HEK293 (cell line): ENCODE data around the gene GRAMD4.

Source experiments
- CTCF ChIA-PET: fragments of 350-600 bp; formaldehyde crosslinking; extraction: SDS; loops from one replicate; lab custom pipeline; 2021; ENCODE audit warnings: antibody characterized with exemption; lab: Yijun Ruan, JAX
- POLR2A ChIA-PET: fragments of 300-600 bp; formaldehyde crosslinking; extraction: SDS; loops from one replicate; lab custom pipeline; 2020; ENCODE audit warnings: antibody characterized with exemption, inconsistent platforms; lab: Yijun Ruan, JAX
- H3K27ac ChIP-seq: fragments of 200-500 bp; sonication (Bioruptor generic); 2 replicates; pipeline ENCODE4 v1.5.1; 2014; ENCODE audit warnings: low read depth, low read length, control low read depth, inconsistent platforms; ENCODE audit errors: extremely low read depth
- H3K36me3 ChIP-seq, 2 experiments: fragments of 200-500 bp in 1 of 2; sonication (Bioruptor generic) in 1 of 2; 1 replicate in 1 of 2; 2 replicates in 1 of 2; pipeline ENCODE4 v1.5.1; 2014 to 2017; ENCODE audit warnings: inconsistent platforms in 2 of 2, low read length in 2 of 2; ENCODE audit not compliant: control insufficient read depth in 2 of 2, insufficient read depth in 1 of 2
- H3K4me1 ChIP-seq: fragments of 200-500 bp; sonication (Bioruptor generic); 2 replicates; pipeline ENCODE4 v1.5.1; 2014; ENCODE audit warnings: mild to moderate bottlenecking, low read length, inconsistent platforms; ENCODE audit not compliant: control insufficient read depth, insufficient read depth
- H3K4me3 ChIP-seq: 2 replicates; pipeline ENCODE4 v1.5.1; 2011; ENCODE audit warnings: low read depth, mild to moderate bottlenecking, control low read depth, low read length, moderate library complexity
- H3K9me3 ChIP-seq: fragments of 200-500 bp; sonication (Bioruptor generic); 2 replicates; pipeline ENCODE4 v1.5.1; 2014; ENCODE audit warnings: low read depth, low read length, inconsistent platforms; ENCODE audit not compliant: control insufficient read depth, insufficient read depth
- AEBP2 ChIP-seq: fragments of 450-650 bp; formaldehyde crosslinking; IDR thresholded peaks from 2 replicates; pipeline ENCODE4 v1.5.1; 2016; ENCODE audit warnings: missing biosample characterization, missing genetic modification characterization, borderline replicate concordance
- BCL11B ChIP-seq: fragments of 450-650 bp; formaldehyde crosslinking; IDR thresholded peaks from 2 replicates; pipeline ENCODE4 v1.5.1; 2016; ENCODE audit warnings: low read depth, missing biosample characterization, missing genetic modification characterization
- GFI1B ChIP-seq: fragments of 450-650 bp; formaldehyde crosslinking; IDR thresholded peaks from 2 replicates; pipeline ENCODE4 v1.5.1; 2016; ENCODE audit warnings: missing biosample characterization, missing genetic modification characterization
- GLI2 ChIP-seq: fragments of 450-650 bp; formaldehyde crosslinking; IDR thresholded peaks from 2 replicates; pipeline ENCODE4; 2017; ENCODE audit warnings: missing biosample characterization, missing genetic modification characterization, low read depth, borderline replicate concordance
- KLF1 ChIP-seq: fragments of 450-650 bp; formaldehyde crosslinking; IDR thresholded peaks from 2 replicates; pipeline ENCODE4 v1.5.1; 2016; ENCODE audit warnings: missing biosample characterization, missing genetic modification characterization
- PRDM10 ChIP-seq: fragments of 450-650 bp; formaldehyde crosslinking; IDR thresholded peaks from 2 replicates; pipeline ENCODE4 v1.5.1; 2016; ENCODE audit warnings: missing biosample characterization, missing genetic modification characterization
- ZBTB48 ChIP-seq: fragments of 450-650 bp; formaldehyde crosslinking; IDR thresholded peaks from 2 replicates; pipeline ENCODE4 v1.5.1; 2016; ENCODE audit warnings: missing biosample characterization, missing genetic modification characterization
- ZFP37 ChIP-seq: fragments of 450-650 bp; formaldehyde crosslinking; IDR thresholded peaks from 2 replicates; pipeline ENCODE4 v1.5.1; 2016; ENCODE audit warnings: missing biosample characterization, missing genetic modification characterization
- ZNF157 ChIP-seq: fragments of 450-650 bp; formaldehyde crosslinking; IDR thresholded peaks from 2 replicates; pipeline ENCODE4 v1.5.1; 2016; ENCODE audit warnings: missing biosample characterization, missing genetic modification characterization
- ZNF2 ChIP-seq: fragments of 450-650 bp; formaldehyde crosslinking; IDR thresholded peaks from 2 replicates; pipeline ENCODE4 v1.5.1; 2016; ENCODE audit warnings: missing biosample characterization, missing genetic modification characterization
- ZNF248 ChIP-seq: fragments of 450-650 bp; formaldehyde crosslinking; IDR thresholded peaks from 2 replicates; pipeline ENCODE4 v1.5.1; 2017; ENCODE audit warnings: missing biosample characterization, missing genetic modification characterization
- ZNF292 ChIP-seq: fragments of 450-650 bp; formaldehyde crosslinking; IDR thresholded peaks from 2 replicates; pipeline ENCODE4 v1.5.1; 2016; ENCODE audit warnings: low read depth, missing biosample characterization, missing genetic modification characterization, borderline replicate concordance
- ZNF391 ChIP-seq: fragments of 450-650 bp; formaldehyde crosslinking; IDR thresholded peaks from 2 replicates; pipeline ENCODE4 v1.5.1; 2016; ENCODE audit warnings: low read depth, missing biosample characterization, missing genetic modification characterization, borderline replicate concordance
- ZNF394 ChIP-seq: fragments of 450-650 bp; formaldehyde crosslinking; IDR thresholded peaks from 2 replicates; pipeline ENCODE4 v1.5.1; 2016; ENCODE audit warnings: missing biosample characterization, missing genetic modification characterization, mild to moderate bottlenecking, moderate library complexity, borderline replicate concordance
- ZNF423 ChIP-seq: fragments of 450-650 bp; formaldehyde crosslinking; IDR thresholded peaks from 2 replicates; pipeline ENCODE4 v1.5.1; 2016; ENCODE audit warnings: missing biosample characterization, missing genetic modification characterization
- ZNF433 ChIP-seq: fragments of 450-650 bp; formaldehyde crosslinking; IDR thresholded peaks from 2 replicates; pipeline ENCODE4 v1.5.1; 2016; ENCODE audit warnings: missing biosample characterization, missing genetic modification characterization, low read depth
- ZNF510 ChIP-seq: fragments of 450-650 bp; formaldehyde crosslinking; IDR thresholded peaks from 2 replicates; pipeline ENCODE4 v1.5.1; 2018; ENCODE audit warnings: mild to moderate bottlenecking, missing genetic modification characterization, missing biosample characterization; ENCODE audit not compliant: insufficient replicate concordance
- ZNF548 ChIP-seq: fragments of 450-650 bp; formaldehyde crosslinking; IDR thresholded peaks from 2 replicates; pipeline ENCODE4 v1.5.1; 2016; ENCODE audit warnings: missing biosample characterization, missing genetic modification characterization
- ZNF623 ChIP-seq: fragments of 450-650 bp; formaldehyde crosslinking; IDR thresholded peaks from 2 replicates; pipeline ENCODE4 v1.5.1; 2016; ENCODE audit warnings: missing biosample characterization, missing genetic modification characterization
- ZNF629 ChIP-seq: fragments of 450-650 bp; formaldehyde crosslinking; IDR thresholded peaks from 2 replicates; pipeline ENCODE4 v1.5.1; 2017; ENCODE audit warnings: missing biosample characterization, missing genetic modification characterization
- ZNF658 ChIP-seq: fragments of 450-650 bp; formaldehyde crosslinking; IDR thresholded peaks from 2 replicates; pipeline ENCODE4; 2016; ENCODE audit warnings: missing biosample characterization, missing genetic modification characterization
- ZNF677 ChIP-seq: fragments of 450-650 bp; IDR thresholded peaks from 2 replicates; pipeline ENCODE4 v1.5.0; 2018; ENCODE audit warnings: missing biosample characterization, mild to moderate bottlenecking, missing genetic modification characterization, moderate library complexity
- ZNF707 ChIP-seq: fragments of 450-650 bp; formaldehyde crosslinking; IDR thresholded peaks from 2 replicates; pipeline ENCODE4 v1.5.1; 2016; ENCODE audit warnings: missing biosample characterization, missing genetic modification characterization
- ZNF768 ChIP-seq: fragments of 450-650 bp; formaldehyde crosslinking; IDR thresholded peaks from 2 replicates; pipeline ENCODE4 v1.5.1; 2018; ENCODE audit warnings: missing biosample characterization, mild to moderate bottlenecking, missing genetic modification characterization
- TF ChIP-seq, protein P1 (sequence below): fragments of 450-650 bp; formaldehyde crosslinking; IDR thresholded peaks from 2 replicates; pipeline ENCODE4 v1.5.1; 2017; ENCODE audit warnings: missing biosample characterization, missing genetic modification characterization
- TF ChIP-seq, protein P2 (sequence below): fragments of 450-650 bp; formaldehyde crosslinking; IDR thresholded peaks from 2 replicates; pipeline ENCODE4; 2016; ENCODE audit warnings: missing biosample characterization, missing genetic modification characterization
- TF ChIP-seq, protein P3 (sequence below): fragments of 450-650 bp; formaldehyde crosslinking; IDR thresholded peaks from 2 replicates; pipeline ENCODE4 v1.5.1; 2017; ENCODE audit warnings: missing biosample characterization, missing genetic modification characterization

The GRAMD4 gene

GRCh38 chr22:46628756-46629155 lies 8.6 kb downstream of the GRAMD4 start (continued):
- TF ChIP-seq ZNF157 (no peak), ZNF629 (no peak), PRDM10 (tag by site-specific recombination) (no peak), KLF1 (tag by site-specific recombination) (no peak), ZNF677 (tag by site-specific recombination) (no peak), ZNF391 (tag by site-specific recombination) (no peak)

GRCh38 chr22:46629291-46629690 lies 9.1 kb downstream of the GRAMD4 start:
- POLR2A ChIA-PET: no interaction called here
- Histone ChIP-seq H3K4me1 (no peaks in the 10 kb centered on the region), H3K27ac (no peak overlapping the region), H3K9me3 (no peaks in the 10 kb centered on the region), H3K4me3 (no peak overlapping the region), H3K36me3 (peaks cover 0 to 3% of the 10 kb centered on the region in 2 experiments; a peak in 2 of 3 replicates)
- CTCF ChIA-PET: no interaction called here
- TF ChIP-seq ZNF292 (tag by site-specific recombination): no peak
- no peak for TF ChIP-seq ZNF433
- no peak for TF ChIP-seq ZNF423 (tag by site-specific recombination)
- TF ChIP-seq ZNF707 (tag by site-specific recombination): no peak
- no peak for TF ChIP-seq ZBTB48 (tag by site-specific recombination)
- TF ChIP-seq, protein P1, sequence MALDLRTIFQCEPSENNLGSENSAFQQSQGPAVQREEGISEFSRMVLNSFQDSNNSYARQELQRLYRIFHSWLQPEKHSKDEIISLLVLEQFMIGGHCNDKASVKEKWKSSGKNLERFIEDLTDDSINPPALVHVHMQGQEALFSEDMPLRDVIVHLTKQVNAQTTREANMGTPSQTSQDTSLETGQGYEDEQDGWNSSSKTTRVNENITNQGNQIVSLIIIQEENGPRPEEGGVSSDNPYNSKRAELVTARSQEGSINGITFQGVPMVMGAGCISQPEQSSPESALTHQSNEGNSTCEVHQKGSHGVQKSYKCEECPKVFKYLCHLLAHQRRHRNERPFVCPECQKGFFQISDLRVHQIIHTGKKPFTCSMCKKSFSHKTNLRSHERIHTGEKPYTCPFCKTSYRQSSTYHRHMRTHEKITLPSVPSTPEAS (tag by site-specific recombination): no peak
- TF ChIP-seq ZNF248 (tag by site-specific recombination): no peak
- TF ChIP-seq ZNF658 (tag by site-specific recombination): no peak
- no peak for TF ChIP-seq GLI2 (tag by site-specific recombination)
- TF ChIP-seq ZNF548: no peak
- TF ChIP-seq ZNF394 (tag by site-specific recombination): no peak
- no peak for TF ChIP-seq ZNF768 (tag by site-specific recombination)
- no peak for TF ChIP-seq BCL11B (tag by site-specific recombination)
- TF ChIP-seq ZFP37 (tag by site-specific recombination): no peak
- no peak for TF ChIP-seq GFI1B
- TF ChIP-seq ZNF623 (tag by site-specific recombination): no peak
- TF ChIP-seq, all 188 proteins: peak for 0

- ChIA-PET CTCF (interaction anchor here (0.6 kb wide), 1 partner anchor 114 kb away, joined by 3 read pairs; no protein-coding TSS in a partner anchor), POLR2A (no interaction called here)
- H3K27ac ChIP-seq: no peak overlapping the region
- no peak overlapping the region for H3K4me3 ChIP-seq
- H3K36me3 ChIP-seq: peaks cover 0 to 3% of the 10 kb centered on the region in 2 experiments; a peak in 2 of 3 replicates
- no peaks in the 10 kb centered on the region for H3K4me1 ChIP-seq
- H3K9me3 ChIP-seq: no peaks in the 10 kb centered on the region
- no peak for TF ChIP-seq ZNF768 (tag by site-specific recombination)
- TF ChIP-seq ZNF629: no peak
- TF ChIP-seq, protein P2, sequence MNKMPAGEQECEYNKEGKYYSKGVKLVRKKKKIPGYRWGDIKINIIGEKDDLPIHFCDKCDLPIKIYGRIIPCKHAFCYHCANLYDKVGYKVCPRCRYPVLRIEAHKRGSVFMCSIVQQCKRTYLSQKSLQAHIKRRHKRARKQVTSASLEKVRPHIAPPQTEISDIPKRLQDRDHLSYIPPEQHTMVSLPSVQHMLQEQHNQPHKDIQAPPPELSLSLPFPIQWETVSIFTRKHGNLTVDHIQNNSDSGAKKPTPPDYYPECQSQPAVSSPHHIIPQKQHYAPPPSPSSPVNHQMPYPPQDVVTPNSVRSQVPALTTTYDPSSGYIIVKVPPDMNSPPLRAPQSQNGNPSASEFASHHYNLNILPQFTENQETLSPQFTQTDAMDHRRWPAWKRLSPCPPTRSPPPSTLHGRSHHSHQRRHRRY (tag by site-specific recombination): no peak
- no peak for TF ChIP-seq AEBP2 (tag by site-specific recombination)
- no peak for TF ChIP-seq ZNF510
- TF ChIP-seq ZNF2 (tag by site-specific recombination): no peak
- TF ChIP-seq, protein P3, sequence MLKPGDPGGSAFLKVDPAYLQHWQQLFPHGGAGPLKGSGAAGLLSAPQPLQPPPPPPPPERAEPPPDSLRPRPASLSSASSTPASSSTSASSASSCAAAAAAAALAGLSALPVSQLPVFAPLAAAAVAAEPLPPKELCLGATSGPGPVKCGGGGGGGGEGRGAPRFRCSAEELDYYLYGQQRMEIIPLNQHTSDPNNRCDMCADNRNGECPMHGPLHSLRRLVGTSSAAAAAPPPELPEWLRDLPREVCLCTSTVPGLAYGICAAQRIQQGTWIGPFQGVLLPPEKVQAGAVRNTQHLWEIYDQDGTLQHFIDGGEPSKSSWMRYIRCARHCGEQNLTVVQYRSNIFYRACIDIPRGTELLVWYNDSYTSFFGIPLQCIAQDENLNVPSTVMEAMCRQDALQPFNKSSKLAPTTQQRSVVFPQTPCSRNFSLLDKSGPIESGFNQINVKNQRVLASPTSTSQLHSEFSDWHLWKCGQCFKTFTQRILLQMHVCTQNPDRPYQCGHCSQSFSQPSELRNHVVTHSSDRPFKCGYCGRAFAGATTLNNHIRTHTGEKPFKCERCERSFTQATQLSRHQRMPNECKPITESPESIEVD: no peak
Measured at GRCh38 chr22:46631113-46631512, 10.9 kb downstream of the GRAMD4 start.
